DOHH2 (cell line): ENCODE measurements around the gene MCC.

Source experiments
- EZH2phosphoT487 ChIP-seq: fragments of 200-600 bp; sonication (generic); IDR thresholded peaks from 2 replicates; pipeline ENCODE4 v1.6.1; 2017; ENCODE audit warnings: borderline replicate concordance, mild to moderate bottlenecking, antibody characterized with exemption, low read length, moderate library complexity, mixed read lengths
- TF ChIP-seq, protein P1 (sequence below): fragments of 200-600 bp; sonication (generic); IDR thresholded peaks from one replicate; pipeline ENCODE4 v1.5.1; 2014; ENCODE audit warnings: antibody characterized with exemption, mild to moderate bottlenecking, low read depth, low read length; ENCODE audit not compliant: poor library complexity, severe bottlenecking

GRCh38 chr5:113038714-113039113, 449.5 kb downstream of the MCC start:
- TF ChIP-seq, protein P1, sequence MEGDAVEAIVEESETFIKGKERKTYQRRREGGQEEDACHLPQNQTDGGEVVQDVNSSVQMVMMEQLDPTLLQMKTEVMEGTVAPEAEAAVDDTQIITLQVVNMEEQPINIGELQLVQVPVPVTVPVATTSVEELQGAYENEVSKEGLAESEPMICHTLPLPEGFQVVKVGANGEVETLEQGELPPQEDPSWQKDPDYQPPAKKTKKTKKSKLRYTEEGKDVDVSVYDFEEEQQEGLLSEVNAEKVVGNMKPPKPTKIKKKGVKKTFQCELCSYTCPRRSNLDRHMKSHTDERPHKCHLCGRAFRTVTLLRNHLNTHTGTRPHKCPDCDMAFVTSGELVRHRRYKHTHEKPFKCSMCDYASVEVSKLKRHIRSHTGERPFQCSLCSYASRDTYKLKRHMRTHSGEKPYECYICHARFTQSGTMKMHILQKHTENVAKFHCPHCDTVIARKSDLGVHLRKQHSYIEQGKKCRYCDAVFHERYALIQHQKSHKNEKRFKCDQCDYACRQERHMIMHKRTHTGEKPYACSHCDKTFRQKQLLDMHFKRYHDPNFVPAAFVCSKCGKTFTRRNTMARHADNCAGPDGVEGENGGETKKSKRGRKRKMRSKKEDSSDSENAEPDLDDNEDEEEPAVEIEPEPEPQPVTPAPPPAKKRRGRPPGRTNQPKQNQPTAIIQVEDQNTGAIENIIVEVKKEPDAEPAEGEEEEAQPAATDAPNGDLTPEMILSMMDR, result no peak
- no peak for TF ChIP-seq EZH2phosphoT487
